ENCODE measurements around the gene VAMP1.
"Not testable (repeated sequence)": the region's sequence is repeated elsewhere in the genome, so short reads cannot be mapped to it uniquely, and the experiment has no call there.

Gene VAMP1

GRCh38 chr12:6476489-6476888 lies 6.0 kb upstream of the VAMP1 start:
- no peak for DNase-seq (ENCODE audit: extremely low read depth, low read depth)
- TF ChIP-seq CTCF (IDR thresholded peaks at IDR 0.05; ENCODE audit: low read depth, low read length, missing control alignments): no peak
- no peak overlapping the region for H3K4me3 ChIP-seq (replicated peaks; ENCODE audit: low read depth, low read length)

- not testable (repeated sequence) for DNase-seq (ENCODE audit: extremely low read depth, low read depth); H3K4me3 ChIP-seq (replicated peaks; ENCODE audit: low read depth, low read length)
Measured at GRCh38 chr12:6475233-6475975, 4.9 kb upstream of the VAMP1 start.

- no peak for TF ChIP-seq CTCF (IDR thresholded peaks at IDR 0.05; ENCODE audit: low read depth, low read length, missing control alignments)
Measured at GRCh38 chr12:6472491-6472890, 2.0 kb upstream of the VAMP1 start.

GRCh38 chr12:6471989-6472360 lies 1.5 kb upstream of the VAMP1 start:
- no peak for DNase-seq (ENCODE audit: extremely low read depth, low read depth)

More at GRCh38 chr12:6472491-6472890, 2.0 kb upstream of the VAMP1 start:
- DNase-seq (ENCODE audit: extremely low read depth, low read depth): no peak
- no peak overlapping the region for H3K4me3 ChIP-seq (replicated peaks; ENCODE audit: low read depth, low read length)

GRCh38 chr12:6469609-6470374 lies 685 bp downstream of the VAMP1 start:
- TF ChIP-seq CTCF (IDR thresholded peaks at IDR 0.05; ENCODE audit: low read depth, low read length, missing control alignments): no peak
- peak overlapping the region; percentile 55 for H3K4me3 ChIP-seq (replicated peaks; ENCODE audit: low read depth, low read length)
- DNase-seq (ENCODE audit: extremely low read depth, low read depth): no peak

More at GRCh38 chr12:6471989-6472360, 1.5 kb upstream of the VAMP1 start:
- no peak for TF ChIP-seq CTCF (IDR thresholded peaks at IDR 0.05; ENCODE audit: low read depth, low read length, missing control alignments)
- H3K4me3 ChIP-seq (replicated peaks; ENCODE audit: low read depth, low read length): no peak overlapping the region

GRCh38 chr12:6469092-6469491 lies 1.4 kb downstream of the VAMP1 start:
- no peak overlapping the region; the same call in 1 of the 2 replicates for H3K4me3 ChIP-seq (replicated peaks; ENCODE audit: low read depth, low read length)
- TF ChIP-seq CTCF (IDR thresholded peaks at IDR 0.05; ENCODE audit: low read depth, low read length, missing control alignments): no peak

GRCh38 chr12:6468283-6468575 lies 2.2 kb downstream of the VAMP1 start:
- TF ChIP-seq CTCF (IDR thresholded peaks at IDR 0.05; ENCODE audit: low read depth, low read length, missing control alignments): no peak
- no peak overlapping the region for H3K4me3 ChIP-seq (replicated peaks; ENCODE audit: low read depth, low read length)
- DNase-seq (ENCODE audit: extremely low read depth, low read depth): no peak

More at GRCh38 chr12:6469092-6469491, 1.4 kb downstream of the VAMP1 start:
- DNase-seq (ENCODE audit: extremely low read depth, low read depth): no peak

GRCh38 chr12:6467571-6468282 lies 2.8 kb downstream of the VAMP1 start:
- DNase-seq (ENCODE audit: extremely low read depth, low read depth); H3K4me3 ChIP-seq (replicated peaks; ENCODE audit: low read depth, low read length): not testable (repeated sequence)

GRCh38 chr12:6466751-6467150 lies 3.7 kb downstream of the VAMP1 start:
- H3K4me3 ChIP-seq (replicated peaks; ENCODE audit: low read depth, low read length); DNase-seq (ENCODE audit: extremely low read depth, low read depth): not testable (repeated sequence)
